ENCODE measurements around the gene NOP14.
A peak's percentile ranks its signal among the peaks of the same experiment; 100 is the strongest.

NOP14 gene

DNA sequence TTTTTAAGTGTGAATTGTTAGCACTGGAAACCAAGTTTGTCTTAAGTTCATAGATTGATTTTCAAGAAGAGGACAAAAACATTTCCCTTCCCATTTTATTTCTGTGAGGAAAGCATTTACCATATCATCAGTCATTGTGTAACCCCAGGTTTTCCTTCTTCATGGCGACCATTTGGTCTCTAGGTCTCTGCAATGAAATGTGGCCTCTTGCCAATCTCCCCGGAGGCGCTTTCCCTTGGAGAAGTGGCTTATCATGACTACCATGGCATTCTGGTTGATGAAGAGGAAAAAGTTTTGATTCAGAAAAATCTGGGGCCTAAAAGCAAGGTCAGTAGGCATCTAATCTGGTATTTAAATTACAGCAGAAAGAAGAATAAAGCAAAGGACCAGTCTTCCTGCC is 65.2 kb downstream of the NOP14 start:
- H3K27ac ChIP-seq = no peak overlapping the region
- TF ChIP-seq, protein P1, sequence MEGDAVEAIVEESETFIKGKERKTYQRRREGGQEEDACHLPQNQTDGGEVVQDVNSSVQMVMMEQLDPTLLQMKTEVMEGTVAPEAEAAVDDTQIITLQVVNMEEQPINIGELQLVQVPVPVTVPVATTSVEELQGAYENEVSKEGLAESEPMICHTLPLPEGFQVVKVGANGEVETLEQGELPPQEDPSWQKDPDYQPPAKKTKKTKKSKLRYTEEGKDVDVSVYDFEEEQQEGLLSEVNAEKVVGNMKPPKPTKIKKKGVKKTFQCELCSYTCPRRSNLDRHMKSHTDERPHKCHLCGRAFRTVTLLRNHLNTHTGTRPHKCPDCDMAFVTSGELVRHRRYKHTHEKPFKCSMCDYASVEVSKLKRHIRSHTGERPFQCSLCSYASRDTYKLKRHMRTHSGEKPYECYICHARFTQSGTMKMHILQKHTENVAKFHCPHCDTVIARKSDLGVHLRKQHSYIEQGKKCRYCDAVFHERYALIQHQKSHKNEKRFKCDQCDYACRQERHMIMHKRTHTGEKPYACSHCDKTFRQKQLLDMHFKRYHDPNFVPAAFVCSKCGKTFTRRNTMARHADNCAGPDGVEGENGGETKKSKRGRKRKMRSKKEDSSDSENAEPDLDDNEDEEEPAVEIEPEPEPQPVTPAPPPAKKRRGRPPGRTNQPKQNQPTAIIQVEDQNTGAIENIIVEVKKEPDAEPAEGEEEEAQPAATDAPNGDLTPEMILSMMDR (conservative IDR thresholded peaks at IDR 0.05) = no peak

DNA sequence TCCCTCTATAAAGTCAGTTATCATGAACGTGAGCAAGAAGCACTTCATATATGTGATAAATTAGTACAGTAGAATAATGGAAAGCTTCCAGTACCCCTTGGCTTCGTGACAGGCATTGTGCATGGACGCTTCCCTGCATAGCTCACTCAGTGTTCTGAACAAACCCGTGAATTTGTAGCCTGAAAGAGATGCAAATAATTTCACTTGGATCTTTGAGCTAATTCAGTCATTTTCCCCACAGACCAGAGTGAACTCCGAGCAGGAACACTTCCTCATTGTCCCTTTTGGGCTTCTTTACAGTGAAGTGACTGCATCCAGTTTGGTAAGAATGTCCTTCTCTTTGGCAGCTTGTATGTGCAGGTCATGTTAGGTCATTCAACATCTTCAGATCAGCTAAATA is 69.4 kb downstream of the NOP14 start:
- peak overlapping the region; percentile 47 for H3K27ac ChIP-seq
- TF ChIP-seq, protein P1 (conservative IDR thresholded peaks at IDR 0.05) = no peak

DNA sequence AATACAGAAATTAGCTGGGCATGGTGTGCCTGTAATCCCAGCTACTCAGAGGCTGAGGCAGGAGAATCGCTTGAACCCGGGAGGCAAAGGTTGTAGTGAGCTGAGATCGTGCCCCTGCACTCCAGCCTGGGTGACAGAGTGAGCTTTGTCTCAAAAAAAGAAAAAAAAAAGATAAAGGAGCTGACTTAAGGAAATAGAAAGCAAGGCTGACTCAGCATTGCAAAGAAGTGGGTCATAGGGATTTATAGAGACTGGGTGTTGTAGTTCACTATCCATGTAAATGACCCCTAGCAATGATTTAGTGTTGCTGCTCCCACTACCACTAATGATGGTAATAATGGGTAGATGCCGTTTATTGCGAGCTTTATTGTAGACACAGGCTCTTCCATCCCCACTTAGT is 71.9 kb downstream of the NOP14 start:
- TF ChIP-seq, protein P1 (conservative IDR thresholded peaks at IDR 0.05) = no peak
- no peak overlapping the region for H3K27ac ChIP-seq

DNA sequence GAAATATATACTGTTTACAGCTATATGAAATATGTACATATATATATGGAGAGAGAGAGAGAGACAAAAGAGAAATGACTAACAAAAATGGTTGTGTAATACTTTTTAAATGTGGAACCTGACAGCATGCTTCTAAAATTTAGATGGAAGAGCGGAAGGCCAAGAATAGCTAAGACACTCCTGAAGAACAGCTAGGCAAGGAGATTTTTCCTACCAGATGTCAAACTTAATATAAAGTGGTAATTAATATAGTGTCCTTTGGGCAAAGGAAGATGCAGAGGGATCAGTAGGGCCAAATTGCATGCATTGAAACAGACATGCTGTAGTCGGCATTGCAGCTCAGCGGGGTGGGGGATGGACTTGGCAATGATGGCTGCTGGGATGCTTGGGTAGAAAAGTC is 74.3 kb downstream of the NOP14 start:
- TF ChIP-seq, protein P1 (conservative IDR thresholded peaks at IDR 0.05) = no peak
- no peak overlapping the region for H3K27ac ChIP-seq
